HepG2 (cell line): ENCODE data around the gene MAN2A2. TPM values are rescaled to one million over a fixed set of nuclear protein-coding genes. Genes with fewer than 3 reads are reported as not detected.

ENCODE experiments used
- AKNA ChIP-seq: sonication (generic); formaldehyde crosslinking; IDR thresholded peaks from 2 replicates; pipeline ENCODE4 v1.4.0; 2020; ENCODE audit warnings: missing genetic modification reagents, borderline replicate concordance
- ATF5 ChIP-seq: sonication (generic); formaldehyde crosslinking; IDR thresholded peaks from 2 replicates; pipeline ENCODE4 v1.4.0; 2020; ENCODE audit warnings: mild to moderate bottlenecking, low read depth, missing genetic modification reagents
- KDM1A ChIP-seq: IDR thresholded peaks from 2 replicates; pipeline ENCODE4 v1.6.1; 2016; ENCODE audit warnings: missing compliant biosample characterization
- PAWR ChIP-seq: sonication (generic); formaldehyde crosslinking; IDR thresholded peaks from 2 replicates; pipeline ENCODE4 v1.4.0; 2020; ENCODE audit warnings: missing genetic modification reagents, mild to moderate bottlenecking, borderline replicate concordance
- PRPF4 ChIP-seq: fragments of 200-400 bp; formaldehyde crosslinking; IDR thresholded peaks from 2 replicates; pipeline ENCODE4 v1.6.1; 2016; ENCODE audit warnings: low read length, low read depth; ENCODE audit not compliant: poor library complexity, severe bottlenecking
- PTBP1 ChIP-seq: fragments of 200-400 bp; formaldehyde crosslinking; IDR thresholded peaks from 2 replicates; pipeline ENCODE4 v1.6.1; 2018; ENCODE audit warnings: low read length, low read depth; ENCODE audit not compliant: poor library complexity, severe bottlenecking
- RERE ChIP-seq: IDR thresholded peaks from 2 replicates; pipeline ENCODE4 v1.6.1; 2016; ENCODE audit warnings: low read depth, missing genetic modification reagents, missing compliant biosample characterization
- RFX3 ChIP-seq: IDR thresholded peaks from 2 replicates; pipeline ENCODE4 v1.6.1; 2016; ENCODE audit warnings: missing biosample characterization, missing genetic modification reagents
- TBL1XR1 ChIP-seq: fragments of 150-350 bp; IDR thresholded peaks from 2 replicates; pipeline ENCODE4 v1.6.1; 2014; ENCODE audit warnings: borderline replicate concordance, low read length; ENCODE audit not compliant: partially characterized antibody
- XRCC5 ChIP-seq: fragments of 200-400 bp; formaldehyde crosslinking; optimal IDR thresholded peaks from 2 replicates; pipeline ENCODE3; 2017; ENCODE audit warnings: mild to moderate bottlenecking, low read length
- ZFP36L1 ChIP-seq: sonication (generic); formaldehyde crosslinking; IDR thresholded peaks from 2 replicates; pipeline ENCODE4 v1.8.0; 2022; ENCODE audit warnings: mild to moderate bottlenecking, missing genetic modification reagents, moderate library complexity
- ZNF121 ChIP-seq: sonication (generic); formaldehyde crosslinking; IDR thresholded peaks from 2 replicates; pipeline ENCODE4 v1.5.0; 2020; ENCODE audit warnings: mild to moderate bottlenecking, missing genetic modification reagents
- ZNF597 ChIP-seq: sonication (generic); formaldehyde crosslinking; IDR thresholded peaks from 2 replicates; pipeline ENCODE4 v1.5.0; 2020; ENCODE audit warnings: missing genetic modification reagents
- ZNF790 ChIP-seq: sonication (generic); formaldehyde crosslinking; IDR thresholded peaks from 2 replicates; pipeline ENCODE4 v1.8.0; 2022; ENCODE audit warnings: missing genetic modification reagents, mild to moderate bottlenecking, borderline replicate concordance
- polyA plus RNA-seq, 8 experiments: library from polyadenylated mRNA; depleted of rRNA in 3 of 8; stranded (reverse) in 7 of 8; unstranded in 1 of 8; fragments of >200 nt; fragmentation: Illumina TruSeq in 4 of 8; extraction: Trizol in 4 of 8; gene quantifications; 2 replicates each; pipeline versions ENCODE4 v1.2.1 to v1.2.3, GENCODE V29; 2011 to 2016; ENCODE audit warnings: low read depth in 4 of 8, missing spikeins in 1 of 8, mixed read lengths in 1 of 8; ENCODE audit not compliant: insufficient read depth in 1 of 8
- total RNA-seq, 5 experiments: library from RNA; depleted of rRNA; stranded (reverse); fragments of >200 nt; fragmentation: Illumina TruSeq; extraction: Trizol; gene quantifications; 2 replicates each; pipeline ENCODE4 v1.2.3, GENCODE V29; 2016; ENCODE audit warnings: low read depth in 1 of 5

The MAN2A2 gene
- total and polyA plus RNA-seq, 2 of the 13 experiments (the other 11 are each of a cell fraction or from before 2014, with no cell fraction given): 17.5 to 51.5 TPM

- no peak for TF ChIP-seq AKNA (CRISPR knock-in tag)
- peak; percentile 99 for TF ChIP-seq ZNF121 (CRISPR knock-in tag)
- TF ChIP-seq ATF5: peak; percentile 80; the same call in 1 of the 2 replicates
- TF ChIP-seq TBL1XR1: peak; percentile 98
- TF ChIP-seq PRPF4: no peak
- no peak for TF ChIP-seq PTBP1
- peak; percentile 35; the same call in 1 of the 2 replicates for TF ChIP-seq ZNF790
- peak; percentile 99 for TF ChIP-seq RERE (CRISPR knock-in tag)
- TF ChIP-seq XRCC5: peak; percentile 84
- TF ChIP-seq PAWR (CRISPR knock-in tag): no peak
- no peak for TF ChIP-seq RFX3 (CRISPR knock-in tag)
- no peak for TF ChIP-seq ZNF597 (CRISPR knock-in tag)
- TF ChIP-seq KDM1A (CRISPR knock-in tag): peak; percentile 61; the same call in 1 of the 2 replicates
- peak; percentile 85; the same call in 1 of the 2 replicates for TF ChIP-seq ZFP36L1 (CRISPR knock-in tag)
Observed at GRCh38 chr15:90873998-90874605, 29.0 kb upstream of the MAN2A2 start (continued).
